Left lobe of liver (tissue), 2 donors: ENCODE measurements around the gene SETD1B. TPM values are rescaled to one million over a fixed set of nuclear protein-coding genes. Genes with fewer than 3 reads are reported as not detected.
A peak's percentile ranks its signal among the peaks of the same experiment; 100 is the strongest.

ENCODE experiments used
- ATAC-seq: fragments of 200-7000 bp; cut with Tn5 transposase; one replicate; pipeline ENCODE4 v1.9.1; 2020; ENCODE audit warnings: mild to moderate bottlenecking, moderate library complexity
- DNase-seq: peaks from one replicate; pipeline ENCODE4 v3.0.0-alpha.2; 2020; ENCODE audit warnings: low spot score
- total RNA-seq: library from RNA; stranded (reverse); gene quantifications from one replicate; pipeline ENCODE4 v1.2.1, GENCODE V29; 2021
- donor health status: DM: no; HTN: no; CAD: no; lungs with moderate emphysema.
- donor health status: DM: no; HTN: yes; CAD: no.

Gene SETD1B
- total RNA-seq, 1 donor from 2014 or later: 12.8 TPM

- DNase-seq (no peak), ATAC-seq (peak; percentile 1)
Measured at GRCh38 chr12:121794534-121795033, 9.2 kb upstream of the SETD1B start.

- ATAC-seq: peak; percentile 56
- peak; percentile 91 for DNase-seq
Measured at GRCh38 chr12:121795034-121795968, 8.5 kb upstream of the SETD1B start.

DNA sequence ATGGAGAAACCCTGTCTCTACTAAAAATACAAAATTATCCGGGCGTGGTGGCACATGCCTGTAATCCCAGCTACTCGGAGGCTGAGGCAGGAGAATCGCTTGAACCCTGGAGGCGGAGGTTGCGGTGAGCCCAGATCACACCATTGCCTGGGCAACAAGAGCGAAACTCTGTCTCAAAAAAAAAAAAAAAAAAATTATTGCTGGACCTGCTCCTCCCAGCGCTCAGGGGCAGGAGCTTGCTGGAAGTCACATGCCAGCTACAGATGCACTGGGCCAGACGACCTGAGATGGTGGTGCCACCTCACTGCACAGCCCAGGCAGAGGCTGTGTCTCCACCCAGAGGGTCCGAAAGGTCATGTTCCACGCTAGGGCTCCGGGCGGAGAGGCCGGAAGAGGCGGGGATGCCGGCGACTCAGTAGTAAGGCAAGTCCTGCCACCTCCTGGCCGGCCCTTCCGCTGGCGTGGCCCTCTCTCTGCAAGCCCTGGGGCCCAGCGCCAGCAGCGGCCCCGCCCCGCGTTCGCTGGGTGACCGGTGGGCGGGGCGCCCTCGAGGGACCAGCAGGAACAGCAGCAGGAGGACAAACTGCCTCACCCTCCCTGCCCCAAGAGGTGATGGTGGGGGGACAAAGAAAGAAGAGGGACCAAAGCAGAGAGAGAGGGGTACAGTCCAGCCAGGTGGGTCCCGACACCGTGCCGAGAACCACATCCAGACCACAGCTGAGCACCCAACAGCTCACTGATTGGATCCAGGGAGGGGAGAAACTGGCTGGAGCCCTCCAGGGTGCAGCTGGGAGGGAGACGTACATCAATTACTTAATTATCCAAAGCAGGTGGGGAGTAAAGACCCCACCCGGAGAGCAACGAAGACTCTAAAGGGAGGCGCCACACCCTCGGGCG, 6.7 kb upstream of the SETD1B start:
- ATAC-seq (peak; percentile 54), DNase-seq (peak; percentile 100)

- peak; percentile 12 for ATAC-seq
- peak; percentile 93 for DNase-seq
Measured at GRCh38 chr12:121797937-121798786, 5.6 kb upstream of the SETD1B start.

GRCh38 chr12:121798787-121799155, 5.0 kb upstream of the SETD1B start:
- DNase-seq: no peak

DNA sequence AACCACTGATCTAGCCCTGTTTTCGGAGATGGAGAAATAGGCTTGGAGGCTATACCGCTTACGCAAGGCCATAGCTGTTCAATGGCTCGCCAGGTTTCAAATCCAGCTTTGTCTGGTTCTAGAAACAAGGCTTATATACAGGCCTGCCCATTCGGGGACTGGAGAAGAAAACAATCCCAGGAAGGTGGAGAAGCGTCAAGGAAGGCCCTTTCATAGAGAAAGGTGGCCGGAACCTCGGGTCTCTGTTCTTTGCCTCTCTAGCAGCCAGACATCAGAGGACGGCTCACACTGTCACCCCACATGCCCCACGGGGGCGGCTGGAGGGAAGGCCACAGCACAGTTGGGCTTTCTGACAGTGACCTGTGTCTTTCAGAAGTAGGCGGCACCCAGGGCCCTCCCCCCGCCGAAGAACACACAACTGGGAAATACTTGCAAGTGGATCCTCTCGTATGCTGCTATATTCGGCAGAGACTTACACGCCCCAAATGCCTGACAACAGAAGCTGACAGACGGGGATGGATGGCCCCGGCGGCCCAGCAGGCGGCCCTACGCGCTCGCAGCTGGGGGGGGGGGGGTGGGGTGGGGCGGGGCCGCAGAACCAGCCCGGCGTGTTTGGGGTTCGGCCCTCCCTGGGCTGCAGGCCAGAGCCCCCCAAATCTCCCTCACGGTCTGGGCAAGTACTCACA, 4.5 kb upstream of the SETD1B start:
- DNase-seq (peak; percentile 79), ATAC-seq (peak; percentile 1)

More at GRCh38 chr12:121798787-121799155, 5.0 kb upstream of the SETD1B start:
- ATAC-seq: no peak

DNA sequence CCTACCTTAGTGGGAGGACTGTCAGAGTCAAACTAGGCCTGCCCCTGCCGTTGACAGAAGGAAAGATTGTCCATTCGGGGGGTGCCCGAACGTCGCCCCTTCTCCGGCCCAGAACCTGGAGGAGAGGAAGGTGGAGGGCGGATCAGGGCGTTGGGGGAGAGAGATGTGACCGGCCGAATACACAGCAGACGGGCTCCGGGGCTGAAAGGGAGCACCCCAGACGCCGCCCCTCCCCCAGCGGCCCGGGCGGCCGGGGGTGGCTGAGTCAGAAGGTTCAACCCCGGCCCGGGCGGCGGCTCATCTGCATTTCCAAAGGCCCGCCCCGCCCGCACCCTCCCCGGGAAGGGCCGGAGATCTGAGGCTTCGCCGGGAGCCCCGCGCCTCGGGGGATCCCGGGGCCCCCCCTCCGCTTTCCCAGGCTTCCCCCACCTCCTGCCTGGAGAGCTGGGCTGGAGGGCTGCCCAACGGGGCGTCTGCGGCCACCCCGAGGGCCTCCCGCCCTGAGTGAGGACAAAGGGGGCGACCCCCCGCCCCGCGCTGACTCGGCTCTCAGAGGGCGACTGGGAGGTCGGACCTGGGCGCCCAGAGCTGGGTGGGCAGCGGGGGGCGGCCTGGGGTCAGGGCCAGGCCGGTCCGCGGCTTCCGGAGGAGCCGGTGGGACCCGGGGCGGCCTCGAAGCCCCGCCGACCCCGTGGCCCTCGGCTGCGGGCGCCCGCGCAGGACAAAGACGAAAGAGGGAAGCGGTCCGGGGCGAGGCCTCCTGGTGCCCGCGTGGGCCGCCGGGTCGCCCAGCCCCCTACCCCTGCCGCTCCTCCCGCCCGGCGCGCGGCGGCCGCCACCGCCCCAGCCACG, 3.7 kb upstream of the SETD1B start:
- peak; percentile 46 for ATAC-seq

GRCh38 chr12:121800694-121801594, 2.9 kb upstream of the SETD1B start:
- peak; percentile 82 for DNase-seq
- ATAC-seq: peak; percentile 2

More for the DNA sequence above, 3.7 kb upstream of the SETD1B start:
- peak; percentile 92 for DNase-seq

- DNase-seq: no peak
- no peak for ATAC-seq
Measured at GRCh38 chr12:121801595-121802484, 2.0 kb upstream of the SETD1B start.

DNA sequence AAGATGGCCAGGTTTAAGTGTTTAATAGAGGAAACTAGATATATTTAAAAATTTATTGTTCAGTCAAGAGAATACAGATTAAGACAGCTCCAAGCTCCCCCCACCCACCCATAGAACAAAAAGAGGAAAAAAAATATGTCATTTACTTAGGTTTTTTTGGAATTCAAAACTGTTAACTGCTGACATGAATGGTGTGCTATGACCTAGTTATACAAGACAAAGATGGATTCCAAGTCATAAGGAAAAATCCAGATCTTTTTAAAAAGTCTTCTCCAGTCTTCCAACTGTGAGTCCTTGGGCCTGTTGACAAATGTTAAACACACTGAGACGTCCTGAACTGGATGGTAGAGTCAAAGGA, 1.3 kb upstream of the SETD1B start:
- ATAC-seq (no peak), DNase-seq (no peak)

DNA sequence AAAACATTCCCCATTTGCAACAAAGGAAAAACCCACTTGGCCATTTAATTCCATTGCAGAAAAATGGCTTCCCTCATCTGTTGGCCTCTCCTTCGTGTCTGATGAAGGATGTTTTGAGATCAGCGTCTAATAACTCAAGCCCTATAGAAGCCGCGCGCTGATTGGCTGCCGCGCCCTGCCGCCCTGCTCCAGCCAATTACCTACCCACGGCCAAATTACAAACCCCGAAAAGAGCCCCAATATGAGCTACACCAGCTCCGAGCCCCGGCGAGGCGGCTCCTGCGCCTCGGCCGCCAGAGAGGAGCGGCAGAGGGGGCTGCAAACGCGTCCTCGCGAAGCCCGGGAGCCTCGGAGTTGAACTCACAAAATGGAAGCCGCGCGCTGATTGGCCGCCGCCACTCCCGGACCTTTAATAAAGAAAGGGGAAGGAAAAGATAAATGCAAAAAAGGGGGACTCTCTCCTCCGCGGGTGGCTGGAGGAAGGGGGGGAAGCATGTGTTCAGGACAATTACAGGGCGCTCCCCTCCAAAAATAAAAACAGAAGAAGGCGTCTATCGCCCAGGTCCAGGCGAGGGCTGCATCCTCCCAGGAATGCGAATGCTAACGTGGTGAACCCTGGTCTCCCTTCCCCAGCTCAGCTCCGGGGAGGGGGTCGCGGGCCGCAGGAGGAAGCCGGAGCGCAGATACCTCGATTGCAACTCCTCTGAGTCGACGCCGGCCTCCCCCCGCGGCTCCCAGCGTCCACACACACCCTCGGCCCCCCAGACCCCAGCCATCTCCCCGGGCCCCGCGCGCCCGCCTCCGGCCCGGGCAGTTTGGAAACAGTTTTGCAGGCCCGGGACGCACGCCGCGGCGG, 738 bp upstream of the SETD1B start:
- ATAC-seq (peak; percentile 29), DNase-seq (peak; percentile 92)

GRCh38 chr12:121804417-121805111, 755 bp downstream of the SETD1B start:
- ATAC-seq: peak; percentile 1
- DNase-seq: peak; percentile 71

GRCh38 chr12:121805171-121806008, 1.6 kb downstream of the SETD1B start:
- ATAC-seq (no peak), DNase-seq (no peak)

- DNase-seq (peak; percentile 50), ATAC-seq (peak; percentile 2)
Measured at GRCh38 chr12:121806009-121806545, 2.3 kb downstream of the SETD1B start.
